SK-N-MC (cell line): ENCODE measurements around the gene NPFF.
"Not testable (repeated sequence)": the region's sequence is repeated elsewhere in the genome, so short reads cannot be mapped to it uniquely, and the experiment has no call there.

Source experiments
- DNase-seq: peaks from one replicate; pipeline ENCODE4 v3.0.0-alpha.2; 2011; ENCODE audit warnings: low read depth, low spot score
- H3K27ac ChIP-seq: fragments of 200-600 bp; sonication (generic); 2 replicates; pipeline ENCODE4 v1.5.1; 2016; ENCODE audit warnings: mixed run types
- H3K36me3 ChIP-seq: fragments of 200-600 bp; sonication (generic); 2 replicates; pipeline ENCODE4 v1.6.1; 2017; ENCODE audit warnings: antibody characterized with exemption, low read length, mixed read lengths; ENCODE audit not compliant: insufficient read depth
- H3K4me3 ChIP-seq: fragments of 200-600 bp; sonication (generic); 2 replicates; pipeline ENCODE4 v1.5.1; 2016
- H3K9ac ChIP-seq: fragments of 200-600 bp; sonication (generic); 2 replicates; pipeline ENCODE4 v1.8.0; 2017; ENCODE audit warnings: mixed run types, mixed read lengths; ENCODE audit not compliant: insufficient read length
- H3K9me3 ChIP-seq: fragments of 200-600 bp; sonication (generic); 2 replicates; pipeline ENCODE4 v1.6.1; 2017; ENCODE audit warnings: low read depth, mild to moderate bottlenecking, antibody characterized with exemption, low read length, moderate library complexity, mixed read lengths
- EZH2 ChIP-seq: fragments of 200-600 bp; sonication (generic); IDR thresholded peaks from one replicate; pipeline ENCODE4 v1.6.1; 2017; ENCODE audit warnings: antibody characterized with exemption
- FOXP2 ChIP-seq: optimal IDR thresholded peaks from 2 replicates; pipeline ENCODE3; 2011; ENCODE audit warnings: mild to moderate bottlenecking, moderate library complexity; ENCODE audit not compliant: insufficient read depth; ENCODE audit errors: extremely low read length, control extremely low read depth
- POLR2AphosphoS5 ChIP-seq: IDR thresholded peaks from 2 replicates; pipeline ENCODE4 v1.6.1; 2012; ENCODE audit warnings: mild to moderate bottlenecking, low read depth, low read length, borderline replicate concordance

NPFF gene

GRCh38 chr12:53506881-53507602 is at the start of gene NPFF:
Gene NPFF (minus strand): TSS chr12:53507484. CDS start chr12:53507474, 10 bp downstream.
- Histone ChIP-seq H3K9me3 (no peaks in the 10 kb centered on the region), H3K9ac (no peak within 1 kb of the TSS), H3K36me3 (peaks cover 46% of the 10 kb centered on the region), H3K4me3 (no peak within 1 kb of the TSS), H3K27ac (peak within 1 kb of the TSS; percentile 55; the same call in 1 of the 2 replicates)
- no peak for DNase-seq
- no peak for TF ChIP-seq FOXP2
- no peak for TF ChIP-seq EZH2
- no peak for TF ChIP-seq POLR2AphosphoS5

DNA sequence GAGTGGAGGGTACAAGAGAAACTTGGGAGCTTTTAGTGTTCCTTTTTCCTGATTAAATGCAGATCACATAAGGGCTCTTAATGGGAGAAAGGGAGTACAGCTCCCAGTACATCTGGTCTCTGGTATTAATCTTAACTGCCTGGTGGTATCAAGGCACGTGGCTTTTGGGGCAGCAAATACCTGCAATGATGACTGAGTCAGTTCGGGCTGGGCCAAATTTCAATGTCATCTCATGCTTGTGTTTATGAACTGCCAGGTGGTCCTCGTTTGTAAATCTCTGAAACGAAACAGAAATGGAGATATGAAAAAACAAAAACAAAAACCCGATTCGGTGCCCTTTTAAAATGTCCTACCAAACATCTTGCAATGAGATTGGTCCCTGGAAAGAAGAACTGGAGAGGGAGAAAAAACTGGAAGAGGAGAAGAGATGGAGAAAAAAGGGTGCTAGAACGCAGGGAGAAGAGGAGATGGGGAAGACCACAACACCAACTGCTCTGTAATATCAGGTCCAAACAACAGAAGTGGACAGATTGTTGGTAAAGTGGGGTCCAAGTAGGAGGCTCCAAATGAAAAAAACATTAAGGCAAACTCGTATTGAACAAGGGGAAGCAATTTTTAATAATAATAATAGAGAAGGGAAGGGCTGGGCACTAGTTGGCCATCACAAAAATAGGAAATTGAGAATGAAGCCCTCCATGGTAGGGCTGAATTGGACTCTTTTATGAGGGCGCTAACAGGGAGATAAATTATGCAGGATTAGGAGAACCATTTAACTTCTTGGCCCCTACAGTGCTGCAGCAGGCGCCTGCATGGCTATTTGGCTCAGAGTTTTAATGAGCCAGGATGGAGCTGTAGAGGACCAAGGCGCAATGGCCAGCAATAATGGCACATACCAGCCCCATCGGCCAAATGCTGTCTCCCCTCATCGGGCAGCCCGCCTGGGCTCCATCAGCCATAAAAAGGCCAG is 45.4 kb upstream of the NPFF start:
- Histone ChIP-seq H3K4me3 (no peak overlapping the region), H3K9ac (no peak overlapping the region), H3K36me3 (peaks cover 24% of the 10 kb centered on the region), H3K27ac (0 out of 2 replicates have a peak overlapping the region, but pooled peaks have one; percentile 15), H3K9me3 (no peaks in the 10 kb centered on the region)
- TF ChIP-seq POLR2AphosphoS5 (no peak), FOXP2 (no peak), EZH2 (no peak)
- no peak for DNase-seq

GRCh38 chr12:53551889-53552291 is 44.6 kb upstream of the NPFF start:
- Histone ChIP-seq H3K9me3 (no peaks in the 10 kb centered on the region), H3K9ac (no peak overlapping the region), H3K27ac (peak overlapping the region; percentile 16; the same call in 1 of the 2 replicates), H3K36me3 (peaks cover 26% of the 10 kb centered on the region), H3K4me3 (no peak overlapping the region)
- TF ChIP-seq FOXP2 (no peak), POLR2AphosphoS5 (no peak), EZH2 (no peak)
- DNase-seq, result no peak

GRCh38 chr12:53550595-53550994 is 43.3 kb upstream of the NPFF start:
- H3K4me3 ChIP-seq, result no peak overlapping the region
- H3K27ac ChIP-seq, result no peak overlapping the region
- DNase-seq, result no peak
- TF ChIP-seq POLR2AphosphoS5 (no peak), EZH2 (no peak), FOXP2 (no peak)
- no peak overlapping the region for H3K9ac ChIP-seq
- H3K36me3 ChIP-seq, result peaks cover 26% of the 10 kb centered on the region
- no peaks in the 10 kb centered on the region for H3K9me3 ChIP-seq

GRCh38 chr12:53550131-53550530 is 42.8 kb upstream of the NPFF start:
- H3K36me3 ChIP-seq, result peaks cover 26% of the 10 kb centered on the region
- H3K4me3 ChIP-seq, H3K27ac ChIP-seq, H3K9ac ChIP-seq, DNase-seq, H3K9me3 ChIP-seq: not testable (repeated sequence)

DNA sequence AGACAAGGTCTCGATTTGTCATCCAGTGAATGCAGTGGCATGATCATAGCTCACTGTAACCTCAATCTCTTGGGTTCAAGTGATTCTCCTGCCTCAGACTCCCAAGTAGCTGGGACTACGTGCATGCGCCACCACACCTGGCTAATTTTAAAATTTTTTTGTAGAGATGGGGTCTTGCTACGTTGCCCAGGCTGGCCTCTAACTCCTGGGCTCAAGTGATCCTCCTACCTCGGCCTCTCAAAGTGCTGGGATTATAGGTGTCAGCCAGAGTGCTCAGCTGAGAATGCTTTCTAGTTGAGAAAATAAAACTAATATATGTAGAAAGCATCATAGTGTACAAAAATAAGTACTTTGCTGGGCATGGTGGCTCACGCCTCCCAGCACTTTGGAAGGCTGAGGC is 41.1 kb upstream of the NPFF start:
- DNase-seq, H3K9ac ChIP-seq, H3K4me3 ChIP-seq, H3K27ac ChIP-seq, H3K9me3 ChIP-seq: not testable (repeated sequence)
- H3K36me3 ChIP-seq, result peaks cover 26% of the 10 kb centered on the region

GRCh38 chr12:53543539-53543938 is 36.3 kb upstream of the NPFF start:
- Histone ChIP-seq H3K27ac (peak overlapping the region; percentile 66), H3K9me3 (no peaks in the 10 kb centered on the region), H3K4me3 (no peak overlapping the region), H3K9ac (peak overlapping the region; percentile 14), H3K36me3 (peaks cover 32% of the 10 kb centered on the region)
- no peak for DNase-seq
- no peak for TF ChIP-seq FOXP2
- no peak for TF ChIP-seq EZH2
- no peak for TF ChIP-seq POLR2AphosphoS5

DNA sequence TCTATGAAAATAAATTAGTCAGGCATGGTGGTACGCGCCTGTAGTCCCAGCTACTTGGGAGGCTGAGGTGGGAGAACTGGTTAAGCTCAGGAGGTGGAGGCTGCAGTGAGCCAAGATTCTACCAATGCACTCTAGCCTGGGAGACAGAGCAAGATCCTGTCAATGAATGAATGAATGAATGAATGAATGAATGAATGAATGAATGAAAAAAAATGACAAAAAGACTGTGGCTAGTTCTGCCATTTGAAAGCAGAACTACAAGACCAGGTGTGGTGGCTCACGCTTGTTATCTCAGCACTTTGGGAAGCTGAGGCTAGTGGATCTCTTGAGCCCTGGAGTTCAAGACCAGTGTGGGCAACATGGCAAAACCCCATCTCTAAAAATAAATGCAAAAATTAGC is 32.2 kb upstream of the NPFF start:
- DNase-seq, result no peak
- no peak overlapping the region for H3K9ac ChIP-seq
- H3K36me3 ChIP-seq, result peaks cover 42% of the 10 kb centered on the region
- H3K9me3 ChIP-seq, result no peaks in the 10 kb centered on the region
- TF ChIP-seq POLR2AphosphoS5 (no peak), EZH2 (no peak), FOXP2 (no peak)
- H3K27ac ChIP-seq, result no peak overlapping the region
- H3K4me3 ChIP-seq, result no peak overlapping the region

GRCh38 chr12:53538209-53538689 is 31.0 kb upstream of the NPFF start:
- TF ChIP-seq EZH2, result no peak
- no peak for TF ChIP-seq POLR2AphosphoS5
- TF ChIP-seq FOXP2, result no peak
- Histone ChIP-seq H3K27ac (no peak overlapping the region), H3K36me3 (peaks cover 51% of the 10 kb centered on the region), H3K9me3 (no peaks in the 10 kb centered on the region), H3K9ac (no peak overlapping the region), H3K4me3 (no peak overlapping the region)
- no peak for DNase-seq
